HG03354 (cell line): ENCODE data around the gene PSMG3.

ENCODE experiments used
- ATAC-seq: cut with Tn5 transposase; IDR thresholded peaks from one replicate; pipeline ENCODE4 v1.9.1; 2021; ENCODE audit warnings: mild to moderate bottlenecking; ENCODE audit not compliant: unreplicated experiment, poor library complexity, severe bottlenecking

PSMG3 gene

DNA sequence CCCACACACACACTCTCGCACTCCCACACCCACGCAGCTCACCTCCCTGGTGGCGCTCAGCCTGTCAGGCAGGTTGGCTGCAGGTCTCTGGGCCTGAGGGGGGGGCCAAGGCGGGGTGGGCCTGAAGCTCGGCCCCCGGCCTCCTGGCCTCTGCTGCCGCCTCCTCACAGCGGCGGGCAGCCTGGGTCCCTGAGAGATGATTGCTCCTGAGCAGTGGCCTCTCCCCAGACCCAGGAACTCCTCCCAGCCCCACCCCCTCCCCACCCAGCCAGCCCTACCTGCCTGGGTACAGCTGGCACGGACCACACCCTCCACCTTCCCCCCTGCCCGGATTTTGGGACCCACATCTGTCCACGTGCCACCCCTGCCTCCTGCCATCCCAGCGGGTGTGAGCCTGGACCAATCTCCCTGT is 9.2 kb downstream of the PSMG3 start:
- no peak for ATAC-seq

DNA sequence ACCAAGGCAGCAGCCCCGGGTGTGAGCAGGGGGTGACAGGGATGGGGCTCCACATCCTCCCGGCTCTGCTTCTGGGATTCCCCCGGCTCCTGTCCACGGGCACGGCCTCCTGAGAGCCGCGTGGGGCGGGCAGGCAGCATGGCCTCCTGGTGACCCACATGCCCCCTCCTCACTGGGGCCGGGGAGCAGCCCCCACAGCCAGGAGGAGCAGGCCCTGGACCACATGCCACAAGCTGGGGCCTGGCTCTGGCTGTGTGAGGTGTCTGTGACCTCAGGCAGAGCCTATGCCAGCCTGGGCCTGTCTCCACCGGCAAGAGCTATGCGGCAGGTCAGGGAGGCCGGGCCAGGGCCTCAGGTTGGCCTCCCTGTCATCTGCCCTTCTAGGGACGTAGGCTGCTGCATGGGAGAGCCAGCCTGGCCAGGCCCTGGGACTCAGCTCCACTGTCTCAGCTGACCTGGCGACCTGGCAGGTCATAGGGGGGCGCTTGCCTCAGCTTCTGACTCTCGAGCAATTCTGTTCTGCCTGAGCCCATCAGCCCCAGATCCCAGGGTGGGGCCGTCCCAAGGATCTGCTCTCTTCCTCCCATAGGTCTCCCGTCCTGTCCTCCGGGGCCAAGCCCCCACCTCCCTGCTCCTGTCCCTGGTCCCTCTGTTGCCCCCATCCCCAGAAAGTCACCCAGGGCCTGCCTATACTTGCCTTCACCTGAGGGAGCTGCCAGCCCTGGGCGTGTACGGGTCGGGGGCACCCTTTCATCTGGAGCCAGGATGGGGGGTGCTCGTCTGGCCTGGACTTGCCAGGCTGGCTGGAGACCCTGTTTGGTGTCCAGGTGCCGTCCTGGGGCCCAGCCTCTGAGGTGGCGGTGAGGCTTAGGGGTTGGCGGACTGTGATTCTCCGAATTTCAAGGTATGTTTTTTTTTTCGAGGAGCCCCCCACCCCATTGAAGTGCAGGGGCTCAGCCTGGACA is 9.9 kb downstream of the PSMG3 start:
- no peak for ATAC-seq

DNA sequence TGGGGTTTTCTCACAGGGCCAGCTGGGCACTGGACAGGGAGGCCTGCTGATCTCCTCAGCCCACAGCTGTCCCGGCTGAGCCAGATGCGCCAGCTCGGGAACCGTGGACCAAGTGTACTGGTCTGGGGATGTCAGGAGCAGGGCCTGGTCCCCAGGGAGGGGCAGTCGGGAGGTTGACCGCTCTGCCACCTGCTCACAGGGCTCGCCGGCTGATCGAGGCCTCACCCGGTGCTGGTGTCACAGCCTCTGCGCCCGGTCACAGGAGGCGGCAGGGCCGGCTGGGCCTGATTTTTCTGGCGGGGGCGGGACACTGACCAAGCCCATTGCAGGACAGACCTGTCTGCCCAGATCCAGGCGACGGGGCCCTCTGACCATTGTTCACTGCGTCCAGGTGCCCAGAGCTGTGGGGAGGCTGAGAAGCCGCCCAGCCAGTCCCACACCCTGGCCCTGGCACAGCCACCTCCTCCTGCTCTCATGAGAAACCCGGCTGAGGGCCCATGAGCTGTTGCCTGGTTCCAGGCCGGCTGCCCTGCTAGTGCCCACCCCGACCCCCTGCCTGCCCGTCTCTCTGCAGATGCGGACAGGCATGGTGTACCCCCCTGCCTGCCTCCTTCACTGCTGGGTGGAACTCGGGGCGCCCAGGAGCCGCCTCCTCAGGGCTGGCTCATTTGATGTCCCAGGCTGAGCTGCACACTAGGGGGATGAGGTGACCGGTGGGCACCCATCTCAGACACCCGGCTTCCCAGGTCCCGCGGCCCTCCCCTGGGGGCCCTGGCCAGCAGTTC is 10.8 kb downstream of the PSMG3 start:
- ATAC-seq, result no peak

GRCh38 chr7:1558181-1558811 is 11.5 kb downstream of the PSMG3 start:
- no peak for ATAC-seq

DNA sequence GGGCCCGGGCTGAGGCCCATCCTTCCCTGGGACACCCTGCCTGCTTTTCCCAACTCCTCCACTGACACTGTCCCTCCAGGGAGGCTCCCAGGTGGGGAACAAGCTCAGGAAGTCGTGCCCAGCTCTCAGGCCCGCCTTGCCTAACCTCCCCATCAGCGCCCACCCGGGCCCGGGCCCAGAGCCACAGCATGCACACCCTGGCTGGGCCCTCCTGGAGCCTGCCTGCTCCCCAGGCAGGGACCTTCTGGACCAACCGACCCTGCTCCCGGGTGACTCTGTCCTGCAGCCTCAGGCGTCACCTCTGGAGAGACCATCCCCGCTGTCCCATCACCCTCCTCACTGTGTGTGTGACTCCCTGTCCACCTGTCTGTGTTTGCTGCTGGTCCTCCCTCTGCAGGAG is 12.1 kb downstream of the PSMG3 start:
- no peak for ATAC-seq

DNA sequence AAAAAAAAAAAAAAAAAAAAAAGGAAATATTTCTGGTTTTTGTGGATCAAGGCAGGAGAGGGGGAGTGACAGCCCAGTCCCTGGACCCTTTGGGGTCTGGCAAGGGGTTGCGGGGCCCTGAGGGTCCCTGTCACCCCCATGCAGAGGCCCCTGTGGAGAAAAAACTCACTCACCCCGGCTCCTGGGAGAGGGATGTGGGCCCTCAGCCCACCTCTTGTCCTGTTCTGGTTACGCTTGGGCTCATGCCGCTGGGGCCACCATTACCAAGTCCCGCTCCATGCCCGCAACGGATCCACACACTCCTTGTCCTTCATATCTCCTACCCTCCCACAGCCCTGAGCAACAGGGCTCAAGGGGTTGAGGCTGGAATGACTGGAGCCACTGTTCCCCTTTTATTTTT is 12.8 kb downstream of the PSMG3 start:
- no peak for ATAC-seq

- peak; percentile 42 for ATAC-seq
Measured at GRCh38 chr7:1555813-1556543, 13.9 kb downstream of the PSMG3 start, which contains the start of gene TMEM184A. Gene TMEM184A, minus strand, starts transcription at chr7:1556205. Its CDS starts 721 bp downstream, at chr7:1555484.

GRCh38 chr7:1555046-1555812 is 14.6 kb downstream of the PSMG3 start:
- no peak for ATAC-seq

GRCh38 chr7:1554333-1555045 is 15.3 kb downstream of the PSMG3 start:
- no peak for ATAC-seq

- no peak for ATAC-seq
Measured at GRCh38 chr7:1553512-1554210, 16.2 kb downstream of the PSMG3 start.

DNA sequence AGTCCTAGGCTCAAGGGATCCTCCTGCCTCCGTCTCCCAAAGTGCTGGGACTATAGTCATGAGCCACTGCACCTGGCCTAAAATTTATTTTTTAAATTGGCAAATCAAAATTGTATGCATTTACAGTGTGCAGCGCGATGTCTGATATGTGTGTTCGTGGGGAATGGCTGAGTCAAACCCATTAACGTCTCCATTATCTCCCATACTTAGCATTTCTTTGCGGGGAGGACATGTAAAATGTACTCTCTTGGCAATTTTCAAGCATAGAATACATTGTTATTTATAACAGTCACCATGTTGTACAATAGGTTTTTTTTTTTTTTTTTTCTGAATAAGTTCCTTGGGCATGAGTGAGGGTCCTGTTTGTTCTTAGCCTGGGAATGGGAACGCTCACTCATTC is 17.6 kb downstream of the PSMG3 start:
- ATAC-seq, result no peak

GRCh38 chr7:1550846-1551155 is 19.0 kb downstream of the PSMG3 start:
- no peak for ATAC-seq

DNA sequence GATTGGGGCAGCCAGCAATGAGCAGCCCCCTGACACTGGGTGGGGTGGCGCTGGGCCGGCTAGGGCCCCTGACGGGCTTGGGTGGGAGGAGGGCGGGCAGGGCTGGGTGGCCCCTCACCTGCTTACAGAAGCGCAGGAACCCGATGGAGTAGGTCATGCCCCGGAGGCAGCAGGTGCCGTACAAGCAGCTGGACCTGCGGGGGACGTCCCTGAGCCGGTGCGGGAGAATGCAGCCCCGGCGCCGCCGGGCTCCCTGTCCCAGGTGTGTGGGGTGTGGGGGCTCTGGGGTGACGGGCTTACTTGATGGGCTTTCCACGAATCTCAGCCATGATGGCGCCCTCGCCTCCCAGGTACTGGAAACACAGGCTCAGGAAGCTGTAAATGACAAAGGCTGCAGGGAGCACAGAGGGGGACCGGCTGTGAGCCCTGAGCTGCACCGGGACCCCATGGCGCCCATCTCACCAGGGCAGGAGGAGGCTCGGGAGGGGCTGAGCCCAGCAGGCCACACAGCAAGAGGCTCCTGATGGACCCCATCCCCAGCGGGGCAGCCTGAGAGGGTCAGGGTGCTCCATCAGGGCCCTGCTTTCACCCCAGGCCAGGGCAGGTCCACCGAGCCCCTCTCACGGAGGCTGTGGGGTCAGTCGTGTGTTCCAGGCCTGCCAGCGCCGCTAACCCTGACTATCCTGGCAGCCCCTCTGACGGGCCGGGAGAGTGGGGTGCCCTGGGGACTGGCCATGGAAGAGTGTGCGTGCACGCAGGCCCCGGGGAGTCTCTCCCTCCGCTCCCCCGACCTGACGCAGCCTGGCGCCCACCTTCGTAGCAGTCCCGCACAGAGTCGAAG is 19.6 kb downstream of the PSMG3 start:
- no peak for ATAC-seq

- ATAC-seq, result no peak
Measured at GRCh38 chr7:1549357-1550004, 20.4 kb downstream of the PSMG3 start.

GRCh38 chr7:1548944-1549343 is 20.9 kb downstream of the PSMG3 start:
- ATAC-seq, result no peak

GRCh38 chr7:1548438-1548831 is 21.4 kb downstream of the PSMG3 start:
- ATAC-seq, result no peak
